Gastrocnemius medialis (tissue), 4 donors: Measurements from ENCODE around the gene TWF1.

Source experiments
- POLR2A ChIP-seq, 2 donors: fragments of 450-650 bp; IDR thresholded peaks; one replicate each; pipeline ENCODE4 v1.6.1; 2017; ENCODE audit warnings: antibody characterized with exemption in 2 of 2, mild to moderate bottlenecking in 2 of 2, moderate library complexity in 2 of 2
- TF ChIP-seq, protein P1 (sequence below), 5 experiments: fragments of 450-650 bp in 3 of 5; fragments of 200-600 bp in 2 of 5; sonication (generic) in 2 of 5; IDR thresholded peaks in 4 of 5; conservative IDR thresholded peaks in 1 of 5; 1 replicate in 4 of 5; 2 replicates in 1 of 5; pipeline ENCODE4 v1.5.1; 2016 to 2019; ENCODE audit warnings: antibody characterized with exemption in 5 of 5, mild to moderate bottlenecking in 3 of 5, moderate library complexity in 3 of 5

DNA sequence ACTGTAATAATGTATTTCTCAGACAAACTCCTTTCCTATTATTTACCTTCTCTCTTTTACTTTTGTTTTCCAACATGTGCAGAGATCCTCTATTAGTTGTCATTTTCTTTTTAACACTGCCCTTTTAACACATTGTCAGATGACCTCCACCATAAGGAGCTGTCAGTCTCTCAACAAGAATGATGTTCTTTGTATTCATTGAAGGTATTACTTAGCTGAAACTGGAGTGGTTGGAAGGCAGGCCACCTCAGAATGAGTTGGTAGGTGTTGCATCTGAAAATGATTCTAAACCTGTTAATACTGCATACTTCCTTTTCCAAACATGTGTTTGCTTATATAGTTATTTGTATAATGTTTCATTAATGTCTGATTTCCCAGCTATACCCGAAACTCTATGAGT, 46.6 kb upstream of the TWF1 start:
- TF ChIP-seq, protein P1, sequence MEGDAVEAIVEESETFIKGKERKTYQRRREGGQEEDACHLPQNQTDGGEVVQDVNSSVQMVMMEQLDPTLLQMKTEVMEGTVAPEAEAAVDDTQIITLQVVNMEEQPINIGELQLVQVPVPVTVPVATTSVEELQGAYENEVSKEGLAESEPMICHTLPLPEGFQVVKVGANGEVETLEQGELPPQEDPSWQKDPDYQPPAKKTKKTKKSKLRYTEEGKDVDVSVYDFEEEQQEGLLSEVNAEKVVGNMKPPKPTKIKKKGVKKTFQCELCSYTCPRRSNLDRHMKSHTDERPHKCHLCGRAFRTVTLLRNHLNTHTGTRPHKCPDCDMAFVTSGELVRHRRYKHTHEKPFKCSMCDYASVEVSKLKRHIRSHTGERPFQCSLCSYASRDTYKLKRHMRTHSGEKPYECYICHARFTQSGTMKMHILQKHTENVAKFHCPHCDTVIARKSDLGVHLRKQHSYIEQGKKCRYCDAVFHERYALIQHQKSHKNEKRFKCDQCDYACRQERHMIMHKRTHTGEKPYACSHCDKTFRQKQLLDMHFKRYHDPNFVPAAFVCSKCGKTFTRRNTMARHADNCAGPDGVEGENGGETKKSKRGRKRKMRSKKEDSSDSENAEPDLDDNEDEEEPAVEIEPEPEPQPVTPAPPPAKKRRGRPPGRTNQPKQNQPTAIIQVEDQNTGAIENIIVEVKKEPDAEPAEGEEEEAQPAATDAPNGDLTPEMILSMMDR (IDR thresholded peaks at IDR 0.05 in 4 of 5, conservative IDR thresholded peaks at IDR 0.05 in 1 of 5): no peak
- no peak for TF ChIP-seq POLR2A (IDR thresholded peaks at IDR 0.05)
